DMS79 treated with DMSO at 0.1 percent for 48 hours (cell line): Measurements from ENCODE around the gene RNU6-9.
"Not testable (repeated sequence)": the region's sequence is repeated elsewhere in the genome, so short reads cannot be mapped to it uniquely, and the experiment has no call there.

Source experiments
- DNase-seq: peaks from one replicate; lab custom pipeline; 2025; lab: John Stamatoyannopoulos, UW

Gene RNU6-9

DNA sequence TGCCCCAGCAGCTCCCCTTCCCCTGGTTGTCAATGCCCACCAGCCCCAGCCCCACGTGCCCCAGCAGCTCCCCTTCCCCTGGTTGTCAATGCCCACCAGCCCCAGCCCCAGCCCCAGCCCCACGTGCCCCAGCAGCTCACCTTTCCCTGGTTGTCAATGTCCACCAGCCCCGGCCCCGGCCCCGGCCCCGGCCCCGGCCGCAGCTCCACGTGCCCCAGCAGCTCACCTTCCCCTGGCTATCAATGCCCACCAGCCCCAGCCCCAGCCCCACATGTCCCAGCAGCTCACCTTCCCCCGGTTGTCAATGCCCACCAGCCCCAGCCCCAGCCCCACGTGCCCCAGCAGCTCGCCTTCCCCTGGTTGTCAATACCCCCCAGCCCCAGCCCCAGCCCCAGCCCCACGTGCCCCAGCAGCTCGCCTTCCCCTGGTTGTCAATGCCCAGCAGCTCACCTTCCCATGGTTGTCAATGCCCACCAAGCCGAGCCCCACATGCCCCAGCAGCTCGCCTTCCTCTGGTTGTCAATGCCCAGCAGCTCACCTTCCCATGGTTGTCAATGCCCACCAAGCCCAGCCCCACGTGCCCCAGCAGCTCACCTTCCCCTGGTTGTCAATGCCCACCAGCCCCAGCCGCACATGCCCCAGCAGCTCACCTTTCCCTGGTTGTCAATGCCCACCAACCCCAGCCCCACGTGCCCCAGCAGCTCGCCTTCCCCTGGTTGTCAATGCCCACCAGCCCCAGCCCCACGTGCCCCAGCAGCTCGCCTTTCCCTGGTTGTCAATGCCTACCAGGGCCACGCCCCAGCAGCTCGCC lies 14.3 kb upstream of the RNU6-9 start:
- not testable (repeated sequence) for DNase-seq

DNA sequence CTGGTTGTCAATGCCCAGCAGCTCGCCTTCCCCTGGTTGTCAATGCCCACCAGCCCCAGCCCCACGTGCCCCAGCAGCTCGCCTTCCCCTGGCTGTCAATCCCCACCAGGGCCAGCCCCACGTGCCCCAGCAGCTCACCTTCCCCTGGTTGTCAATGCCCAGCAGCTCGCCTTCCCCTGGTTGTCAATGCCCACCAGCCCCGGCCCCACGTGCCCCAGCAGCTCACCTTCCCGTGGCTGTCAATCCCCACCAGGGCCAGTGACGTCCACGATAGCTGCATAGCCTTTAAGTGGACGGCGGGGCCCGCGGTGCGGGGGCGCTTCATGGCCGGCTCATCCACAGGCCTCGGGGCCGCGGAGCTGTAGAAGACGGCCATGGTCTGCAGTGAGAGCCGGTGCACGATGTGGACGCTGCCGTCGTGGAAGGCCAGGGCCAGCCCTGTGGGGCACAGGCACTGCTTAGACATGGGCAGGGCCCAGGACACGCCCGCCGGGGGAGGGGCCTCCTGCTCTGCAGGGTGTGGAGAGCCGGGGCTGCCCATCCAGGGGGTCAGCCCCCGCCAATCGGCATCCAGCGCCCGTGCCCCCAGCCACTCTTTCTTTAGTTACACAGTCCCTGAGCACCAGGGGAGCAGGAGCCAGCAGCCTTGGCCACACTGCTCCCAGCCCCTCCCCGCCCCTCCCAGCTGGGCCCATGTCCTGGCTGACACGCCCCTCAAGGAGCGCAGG lies 13.4 kb upstream of the RNU6-9 start:
- DNase-seq = no peak

DNA sequence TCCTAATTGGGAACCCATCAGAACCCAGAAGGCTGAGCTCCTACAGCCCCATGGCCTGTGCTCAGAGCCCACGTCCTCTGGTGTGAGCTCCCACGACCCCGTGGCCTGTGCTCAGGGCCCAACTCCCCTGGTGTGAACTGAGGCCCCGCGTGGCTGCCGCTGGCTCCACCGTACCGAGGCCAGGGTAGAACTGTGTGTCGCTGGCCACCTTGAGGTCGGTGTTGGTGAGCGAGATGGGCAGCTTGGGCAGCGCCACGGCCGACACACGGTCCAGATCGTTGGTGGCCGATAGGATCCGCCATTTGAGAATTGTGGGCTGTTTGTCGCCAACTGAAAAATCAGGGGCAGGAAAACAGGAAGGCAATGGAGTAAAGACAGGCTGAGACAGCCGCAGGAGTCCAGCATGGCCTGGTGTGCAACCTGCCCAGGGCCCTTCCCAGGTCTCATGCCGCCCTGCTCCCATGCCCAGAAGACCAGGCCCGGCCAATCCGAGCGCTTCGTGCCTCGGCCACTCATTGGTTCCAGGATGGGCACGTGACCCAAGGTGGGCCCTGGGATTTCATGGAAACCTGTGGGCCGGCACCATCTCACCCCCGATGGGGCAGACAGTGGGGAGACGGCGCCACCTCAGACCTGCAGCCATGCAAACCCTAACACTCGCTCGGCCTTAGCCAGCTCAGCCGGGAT lies 11.8 kb upstream of the RNU6-9 start:
- no peak for DNase-seq

DNA sequence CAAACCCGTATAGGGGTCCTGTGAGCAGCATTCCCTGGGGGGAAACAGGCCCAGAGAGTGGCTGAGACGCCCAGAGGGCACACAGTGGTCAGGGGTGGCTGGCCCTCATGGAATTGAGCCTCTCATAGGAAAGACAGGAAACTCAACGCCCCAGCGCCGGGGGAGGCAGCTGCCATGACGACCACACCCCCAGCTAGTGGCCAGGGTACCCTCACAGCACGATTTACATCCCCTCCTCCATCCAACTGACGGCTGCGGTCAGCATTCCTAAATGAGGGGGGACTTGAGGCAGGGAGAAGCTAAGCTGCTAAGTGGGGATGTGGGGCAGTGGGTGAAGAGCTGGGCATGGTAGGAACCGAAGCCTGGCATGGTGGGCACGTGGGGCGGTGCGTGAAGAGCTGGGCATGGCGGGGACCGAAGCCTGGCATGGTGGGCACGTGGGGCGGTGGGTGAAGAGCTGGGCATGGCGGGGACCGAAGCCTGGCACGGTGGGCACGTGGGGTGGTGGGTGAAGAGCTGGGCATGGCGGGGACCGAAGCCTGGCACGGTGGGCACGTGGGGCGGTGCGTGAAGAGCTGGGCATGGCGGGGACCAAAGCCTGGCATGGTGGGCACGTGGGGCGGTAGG lies 10.3 kb upstream of the RNU6-9 start:
- no peak for DNase-seq

DNA sequence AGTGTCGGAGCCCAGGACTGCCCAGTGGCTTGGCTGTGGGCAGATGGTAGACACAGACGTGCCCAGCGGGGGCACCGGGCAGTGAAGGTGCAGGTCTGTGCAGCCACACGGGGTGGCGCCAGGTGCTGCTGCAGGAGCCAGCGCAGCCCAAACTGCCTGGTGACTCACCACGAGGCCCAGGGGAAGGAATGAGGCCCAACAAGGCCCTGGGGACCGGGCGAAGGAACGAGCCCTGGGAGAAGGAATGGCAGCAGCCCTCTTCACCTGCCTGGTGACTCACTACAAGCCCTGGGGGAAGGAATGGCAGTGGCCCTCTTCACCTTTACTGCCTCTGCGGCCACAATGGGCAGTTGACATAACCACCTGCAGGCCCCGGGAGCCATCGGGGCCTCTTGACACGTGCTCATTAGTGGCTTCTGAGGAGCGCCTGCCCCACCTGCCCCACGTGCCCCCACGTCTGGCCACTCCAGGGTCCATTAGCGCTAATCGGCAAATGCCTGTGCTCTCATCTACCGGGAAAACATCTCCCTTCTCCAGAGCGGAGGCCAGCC lies 9.5 kb upstream of the RNU6-9 start:
- DNase-seq = peak; percentile 84

DNA sequence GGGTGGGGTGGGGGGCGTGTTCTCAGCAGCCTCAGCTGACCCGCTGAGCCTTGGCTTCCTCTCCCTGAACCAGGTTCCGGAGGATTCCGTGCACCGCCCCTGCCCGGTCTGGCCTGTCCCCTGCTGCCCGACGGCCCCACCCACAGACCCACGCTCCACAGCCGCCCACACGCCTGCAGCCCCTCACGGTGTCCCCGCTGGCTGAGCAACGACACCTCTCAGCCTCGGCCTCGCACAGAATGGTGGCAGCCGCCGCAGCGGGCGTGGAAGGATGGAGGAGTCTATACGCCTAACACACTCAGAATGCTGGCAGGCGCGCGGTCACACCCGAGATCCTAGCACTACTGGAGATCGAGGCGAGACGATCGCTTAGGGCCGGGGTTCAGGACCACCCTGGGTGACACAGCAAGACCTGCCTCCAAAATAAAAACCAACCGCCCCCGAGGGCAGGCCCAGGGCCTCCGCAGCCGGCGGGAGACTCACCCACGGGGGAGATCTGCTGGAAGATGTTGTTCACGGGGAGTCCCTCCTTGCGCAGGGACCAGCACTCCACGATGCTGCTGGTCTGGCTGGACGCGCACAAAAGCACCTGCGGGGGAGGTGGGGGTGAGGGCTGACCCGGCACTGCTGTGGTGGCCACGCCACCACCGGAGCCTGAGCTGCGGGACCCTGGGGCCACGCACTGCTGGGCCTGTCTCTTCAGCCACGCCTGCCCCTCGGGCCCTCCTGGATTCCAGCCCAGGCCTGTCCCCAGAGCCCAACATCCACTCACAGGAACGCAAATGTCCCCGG lies 8.7 kb upstream of the RNU6-9 start:
- DNase-seq = no peak

GRCh38 chr19:885536-886224 lies 7.6 kb upstream of the RNU6-9 start:
- DNase-seq = no peak

- no peak for DNase-seq
Observed at GRCh38 chr19:887072-887471, 6.2 kb upstream of the RNU6-9 start.

- DNase-seq = no peak
Observed at GRCh38 chr19:887599-887998, 5.7 kb upstream of the RNU6-9 start.

DNA sequence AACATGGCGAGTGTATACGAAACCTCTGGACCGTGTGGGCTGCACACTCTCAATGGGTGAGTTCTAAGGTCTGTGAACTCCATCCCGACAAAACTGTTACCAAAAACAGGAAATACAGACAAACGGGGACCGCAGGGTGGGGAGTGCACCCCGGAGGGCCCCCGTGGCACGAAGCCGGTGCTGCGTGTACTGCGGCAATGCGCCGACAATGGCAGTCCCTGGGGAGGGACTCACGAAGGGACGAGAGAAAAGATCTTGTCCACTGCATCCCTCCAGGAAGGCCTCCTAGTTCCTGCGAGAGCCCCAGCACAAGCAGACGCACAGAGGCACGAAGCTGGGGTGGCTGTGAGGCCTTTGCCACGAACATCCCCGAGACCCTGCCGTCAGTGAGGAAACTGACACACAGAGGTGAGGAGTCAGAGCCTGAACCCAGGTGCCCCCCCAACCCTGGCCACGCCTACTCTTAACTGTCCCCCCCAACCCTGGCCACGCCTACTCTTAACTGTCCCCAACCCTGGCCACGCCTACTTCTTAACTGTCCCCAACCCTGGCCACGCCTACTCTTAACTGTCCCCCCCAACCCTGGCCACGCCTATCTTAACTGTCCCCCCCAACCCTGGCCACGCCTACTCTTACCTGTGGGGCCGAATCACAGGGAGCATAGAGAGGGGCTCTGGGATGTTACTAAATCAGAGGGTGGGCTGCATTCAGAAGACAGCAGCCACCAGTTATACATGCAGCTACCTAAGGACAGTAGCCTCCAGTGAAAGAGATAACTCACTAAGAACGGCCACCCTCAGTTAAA lies 4.5 kb upstream of the RNU6-9 start:
- no peak for DNase-seq

GRCh38 chr19:889662-890295 lies 3.5 kb upstream of the RNU6-9 start:
- DNase-seq = no peak

DNA sequence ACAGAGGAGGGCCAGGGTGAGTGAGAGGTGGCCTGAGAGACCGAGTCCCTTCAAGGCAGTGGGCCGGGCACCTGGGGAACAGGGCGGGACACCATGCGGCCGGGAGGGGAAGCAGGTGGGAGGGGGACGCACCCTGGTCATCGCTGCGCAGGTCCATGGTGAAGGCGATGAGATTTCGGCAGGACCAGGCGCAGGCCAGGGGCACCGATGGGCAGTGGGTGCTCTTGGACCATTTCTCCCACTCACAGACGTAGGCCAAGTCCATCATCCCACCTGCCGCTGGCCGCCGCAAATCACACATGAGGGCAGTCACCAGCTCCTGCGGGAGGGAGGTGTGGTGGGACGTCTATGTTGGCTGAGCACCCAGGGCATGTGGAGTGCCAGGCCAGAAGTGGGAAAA lies 2.5 kb upstream of the RNU6-9 start:
- DNase-seq = no peak

- not testable (repeated sequence) for DNase-seq
Observed at GRCh38 chr19:891421-892200, 1.7 kb upstream of the RNU6-9 start.

GRCh38 chr19:892243-892893 lies 916 bp upstream of the RNU6-9 start:
- no peak for DNase-seq

- DNase-seq = no peak
Observed at GRCh38 chr19:896434-896833, 3.1 kb downstream of the RNU6-9 start.

GRCh38 chr19:896999-897398 lies 3.7 kb downstream of the RNU6-9 start:
- no peak for DNase-seq

DNA sequence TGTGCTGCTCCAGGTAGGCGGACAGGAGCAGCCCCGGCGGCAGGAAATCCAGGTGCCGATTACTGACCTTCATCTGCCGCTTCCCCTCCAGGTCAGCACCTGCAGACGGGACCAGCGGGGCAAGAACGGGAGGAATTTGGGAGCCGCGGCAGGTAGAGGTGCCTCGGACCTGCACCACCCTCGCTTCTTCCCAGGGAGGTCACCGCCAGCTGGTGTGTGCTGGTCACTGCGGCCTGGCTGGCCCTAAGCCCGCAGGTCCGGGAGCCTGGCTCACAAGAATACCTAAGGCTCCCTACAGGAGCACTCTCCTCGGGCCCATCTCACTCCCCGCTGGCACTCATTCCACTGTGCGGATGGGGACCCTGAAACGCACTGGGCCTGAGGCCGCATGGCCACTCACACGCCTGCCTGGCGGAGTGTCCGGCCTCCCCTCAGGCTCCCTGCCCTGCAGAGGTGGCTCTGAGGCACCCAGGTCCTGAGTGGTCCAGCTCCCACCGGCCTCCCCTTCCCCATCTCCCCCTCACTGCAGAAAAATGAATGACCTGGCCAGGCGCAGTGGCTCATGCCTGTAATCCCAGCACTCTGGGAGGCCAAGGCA lies 4.3 kb downstream of the RNU6-9 start:
- no peak for DNase-seq

GRCh38 chr19:898663-899062 lies 5.4 kb downstream of the RNU6-9 start:
- no peak for DNase-seq
